ENCODE measurements around the gene SETBP1.

- TF ChIP-seq CTCF (conservative IDR thresholded peaks at IDR 0.05; ENCODE audit: low read depth, low read length) = no peak
- no peak for TF ChIP-seq EZH2 (IDR thresholded peaks at IDR 0.05; ENCODE audit: borderline replicate concordance, low read depth, low read length, poor library complexity, severe bottlenecking)
These were observed 255.8 kb downstream of the SETBP1 start for GRCh38 chr18:44936485-44936884.
